Hematopoietic multipotent progenitor cell treated with erythropoietin and hydrocortisone succinate and interleukin-3 and kit ligand, for 8 days (in vitro differentiated cells): ENCODE data around the gene ING3.

Source experiments
- DNase-seq: peaks from one replicate; pipeline ENCODE4 v3.0.0-alpha.2; 2015

Gene ING3

DNA sequence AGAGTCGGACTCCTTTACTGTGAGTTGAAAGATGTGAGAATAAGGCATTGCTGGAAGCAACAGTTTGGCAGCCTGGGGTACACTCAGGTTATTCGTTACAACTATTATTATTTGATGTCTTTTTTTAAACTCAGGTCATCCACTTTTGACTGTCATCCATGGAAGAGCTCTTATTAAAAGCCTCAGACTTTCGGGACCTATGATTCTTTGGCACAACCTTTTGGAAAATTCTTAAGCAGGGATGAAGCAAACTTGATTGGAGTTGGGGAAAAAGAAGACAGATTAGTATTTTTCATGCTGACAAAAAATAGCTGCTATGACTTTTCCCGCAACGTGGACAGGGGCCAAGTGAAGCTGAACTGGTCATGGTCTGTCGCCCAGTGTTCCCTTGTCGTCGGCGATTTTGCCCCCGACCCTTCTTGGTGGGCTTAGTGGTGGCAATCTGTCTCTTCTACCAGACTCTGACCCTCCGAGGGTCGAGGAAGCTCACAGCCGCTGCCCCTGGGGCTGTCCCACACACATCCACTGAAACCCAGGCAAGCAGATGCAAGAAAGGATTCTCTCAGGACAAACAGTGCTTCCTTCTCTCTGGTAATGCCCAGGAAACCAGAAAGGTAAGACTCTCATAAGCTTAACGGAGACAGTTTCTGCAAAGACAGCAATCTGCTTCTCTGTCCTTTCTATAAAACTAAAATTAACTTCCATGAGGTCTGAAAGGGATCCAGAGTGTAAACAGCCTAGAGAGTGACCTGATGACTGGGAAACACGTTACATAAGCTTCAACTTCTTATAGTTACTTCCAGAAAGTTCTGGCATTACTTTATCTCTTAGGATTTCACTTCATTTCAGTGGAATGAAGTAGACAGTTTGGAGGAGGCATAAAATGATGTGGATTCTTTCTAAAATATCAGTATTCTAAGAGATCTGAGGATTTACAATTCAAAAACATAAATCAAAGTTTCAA is 39.0 kb downstream of the ING3 start:
- no peak for DNase-seq

DNA sequence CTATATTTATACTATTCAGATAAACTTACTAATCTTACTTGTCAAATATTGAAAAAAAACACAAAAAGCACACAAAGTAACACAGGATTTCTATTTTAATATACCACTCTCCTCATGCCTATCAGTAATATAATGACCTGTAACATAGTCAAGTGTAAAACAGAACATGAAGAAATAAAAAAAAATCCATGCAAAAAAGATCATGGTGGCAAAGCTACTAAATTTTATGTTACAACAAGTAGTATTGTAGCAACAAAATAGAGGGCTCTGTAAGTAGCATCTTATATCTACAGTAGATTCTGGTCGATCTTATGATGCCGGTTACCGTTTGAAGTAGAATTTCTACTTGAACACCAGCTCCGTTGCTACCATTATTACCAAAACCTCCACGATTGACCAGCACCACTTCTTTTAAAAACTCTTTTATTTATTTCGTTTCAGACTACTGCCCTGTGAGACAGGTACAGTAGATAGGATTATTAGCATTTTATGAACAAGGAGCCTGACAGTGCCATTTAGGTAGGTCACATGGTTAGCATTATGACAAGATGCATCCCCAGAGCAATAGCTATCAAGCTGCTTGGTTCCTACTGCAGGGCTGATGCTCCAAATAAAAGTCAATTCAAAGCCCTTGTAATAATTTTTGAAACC is 40.0 kb downstream of the ING3 start:
- peak; percentile 51 for DNase-seq

DNA sequence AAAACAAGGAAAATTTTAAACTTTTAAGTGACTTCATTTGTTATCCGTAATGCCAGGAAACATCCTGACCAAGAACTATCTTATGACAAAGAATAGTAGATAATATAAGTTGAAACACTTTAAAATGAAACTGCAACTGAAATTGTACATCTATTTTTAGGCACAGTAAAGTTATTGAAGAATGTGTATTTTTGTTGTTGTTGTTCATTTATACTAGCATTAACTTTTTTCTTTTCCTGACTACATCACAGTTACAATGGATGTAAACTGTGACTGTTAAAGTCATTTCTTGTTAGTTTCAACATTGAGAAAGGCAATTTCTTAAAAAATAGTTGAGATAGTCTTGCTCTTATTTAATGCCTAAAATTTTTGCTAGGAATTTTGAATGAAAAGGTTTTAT is 40.6 kb downstream of the ING3 start:
- DNase-seq: no peak

DNA sequence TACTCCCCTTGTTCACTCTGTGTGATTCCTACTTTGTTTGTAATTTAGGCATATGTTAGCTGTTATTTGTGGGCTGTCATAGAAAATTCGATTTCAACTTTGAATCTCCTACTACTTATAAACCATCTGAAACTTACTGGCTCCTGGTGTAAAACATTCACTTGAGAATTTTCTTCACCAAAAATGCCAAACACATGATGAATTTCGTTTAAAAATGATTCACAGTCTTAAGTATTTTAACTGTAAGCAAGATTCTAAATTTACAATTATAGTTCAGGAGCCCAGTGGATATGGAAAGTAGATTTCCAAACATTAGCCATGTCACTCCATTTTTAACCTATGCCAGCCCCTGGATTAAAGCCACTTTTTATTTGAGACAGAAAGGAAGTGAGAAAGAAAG is 41.0 kb downstream of the ING3 start:
- DNase-seq: no peak

DNA sequence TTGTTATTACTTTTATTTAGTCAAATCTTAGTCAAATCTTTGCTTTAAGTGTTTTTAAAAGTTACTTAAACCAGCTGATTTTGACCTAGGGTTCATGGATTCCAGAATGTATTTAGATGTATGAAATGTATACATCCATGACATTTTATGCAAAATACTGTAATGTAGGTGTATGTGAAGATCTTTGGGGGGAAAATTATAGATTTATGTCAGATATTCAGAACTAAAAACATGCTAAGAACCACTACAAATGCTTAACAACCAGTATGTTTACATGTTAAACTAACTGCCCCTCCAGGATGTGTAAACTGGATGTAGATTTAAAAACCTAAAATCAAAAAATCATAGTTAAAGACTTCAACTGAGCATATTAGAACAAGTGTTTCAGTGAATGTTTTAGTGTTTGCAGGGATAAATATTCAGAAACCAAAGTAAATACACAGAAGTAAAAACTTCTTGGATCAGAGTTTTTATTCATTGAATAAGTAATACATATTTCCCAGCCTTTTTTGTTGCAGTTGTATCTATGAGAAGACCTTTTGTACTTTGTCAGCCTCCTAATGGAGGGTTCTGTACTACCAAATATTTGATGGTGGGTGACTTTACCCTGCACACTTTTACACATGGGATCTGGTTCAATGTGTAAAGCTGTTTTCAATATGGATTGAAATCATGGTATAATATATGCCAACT is 41.8 kb downstream of the ING3 start:
- no peak for DNase-seq

DNA sequence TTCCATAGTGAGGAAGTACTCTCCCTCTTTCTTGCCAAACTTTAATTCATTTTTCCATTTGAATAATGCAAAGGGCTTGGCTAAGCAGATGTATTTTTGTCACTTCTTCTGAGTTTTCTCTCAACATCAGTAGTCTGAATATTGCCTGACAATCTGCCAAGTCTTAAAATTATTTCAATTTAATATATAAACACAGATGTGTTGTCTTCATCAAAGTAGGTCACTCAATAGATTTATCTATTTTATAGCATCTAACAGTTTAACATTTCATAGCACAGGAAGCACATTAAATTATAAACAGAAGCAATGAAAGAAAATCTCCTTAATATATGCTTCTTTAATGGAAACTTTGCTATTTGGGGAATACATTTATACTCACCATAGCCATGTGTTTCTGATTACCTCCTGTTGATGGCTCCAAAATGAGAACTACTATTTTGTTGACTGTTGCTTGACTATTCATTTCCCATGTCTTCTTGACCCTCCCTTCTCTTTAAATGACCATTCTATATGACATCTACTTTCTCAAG is 42.5 kb downstream of the ING3 start:
- no peak for DNase-seq

DNA sequence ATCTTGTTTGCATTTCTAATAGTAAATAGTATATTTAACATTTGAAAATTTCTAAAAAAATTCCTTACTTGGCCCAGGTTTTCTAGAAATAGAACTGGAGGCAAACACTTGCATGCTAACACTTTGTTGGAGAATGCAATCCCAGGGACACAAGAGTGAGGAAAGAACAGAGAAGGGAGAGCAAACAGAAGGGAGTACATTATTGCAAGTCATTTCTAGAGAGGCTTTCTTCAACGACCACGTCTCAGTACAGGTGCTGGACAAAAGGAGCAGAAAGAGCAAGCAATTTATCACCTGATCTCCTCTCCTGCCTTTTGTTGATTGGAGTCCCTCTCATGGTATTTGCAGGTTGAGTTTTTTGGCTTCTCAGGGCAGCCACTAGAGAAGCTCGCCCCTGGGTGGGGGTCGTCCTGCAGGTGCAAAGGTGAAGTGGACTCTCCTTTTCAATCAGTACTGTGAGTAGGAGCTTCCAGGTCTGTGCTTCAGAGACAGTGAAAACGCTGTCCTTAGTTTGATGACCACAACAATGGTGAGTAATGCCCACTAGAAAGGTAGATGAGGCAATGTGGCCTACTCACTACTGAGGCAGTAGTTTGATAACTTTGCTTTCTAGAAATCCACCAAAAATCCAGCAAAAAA is 43.1 kb downstream of the ING3 start:
- no peak for DNase-seq

DNA sequence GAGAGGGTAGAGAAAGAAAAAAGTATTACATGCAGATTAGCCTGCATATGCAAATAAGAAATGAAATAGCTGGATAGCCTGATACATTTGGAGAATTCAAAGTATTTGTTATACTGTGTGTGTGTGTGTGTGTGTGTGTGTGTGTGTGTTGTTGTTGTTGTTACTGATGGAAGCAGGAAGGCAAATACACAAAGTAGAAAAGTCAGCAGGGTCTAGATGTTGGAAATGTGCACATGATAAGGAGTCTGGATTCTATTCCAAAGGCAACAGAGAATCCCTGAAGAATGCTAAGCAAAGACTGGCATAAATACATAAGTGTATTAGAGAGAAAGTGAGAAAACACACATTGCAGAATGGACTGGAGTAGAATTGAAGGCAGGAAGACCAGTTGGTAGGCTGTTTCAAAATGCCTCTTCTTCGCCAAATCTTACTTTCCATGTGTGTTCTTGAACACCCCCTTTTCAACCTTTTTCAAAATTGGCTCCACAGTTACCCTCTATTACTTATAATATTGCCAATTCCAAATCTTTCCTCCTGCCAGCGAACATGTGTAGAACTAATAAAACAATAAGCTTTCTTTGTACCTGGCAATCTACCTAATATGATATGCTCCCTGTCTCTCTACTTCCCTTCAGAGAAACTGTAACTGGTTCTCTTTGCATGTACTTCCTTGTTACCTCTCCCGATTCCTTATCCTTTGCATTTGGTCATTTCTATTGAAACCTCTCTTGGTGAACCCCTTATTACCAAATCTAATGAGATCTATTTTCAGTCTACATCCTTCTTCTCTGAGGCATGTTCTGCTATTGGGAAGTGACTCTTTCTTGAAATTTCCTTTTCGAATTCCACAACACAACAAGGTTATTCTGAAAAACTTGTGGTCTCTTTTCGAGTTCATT is 44.2 kb downstream of the ING3 start:
- no peak for DNase-seq

DNA sequence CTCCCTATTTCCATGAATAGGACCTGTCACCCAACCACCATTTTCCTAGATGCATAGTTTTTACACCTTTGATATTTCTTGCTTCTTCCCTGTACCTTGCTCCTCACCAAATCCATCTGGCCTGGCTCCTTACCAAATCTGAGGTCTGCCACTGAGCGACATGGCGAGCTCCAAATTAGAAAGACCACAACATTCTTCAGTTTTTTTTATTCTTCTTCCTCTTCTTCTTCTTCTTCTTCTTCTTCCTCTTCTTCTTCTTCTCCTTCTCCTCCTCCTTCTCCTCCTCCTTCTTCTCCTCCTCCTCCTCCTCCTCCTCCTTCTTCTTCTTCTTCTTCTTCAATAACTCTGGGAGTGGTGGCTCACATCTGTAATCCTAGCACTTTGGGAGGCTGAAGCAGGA is 45.1 kb downstream of the ING3 start:
- DNase-seq: no peak

DNA sequence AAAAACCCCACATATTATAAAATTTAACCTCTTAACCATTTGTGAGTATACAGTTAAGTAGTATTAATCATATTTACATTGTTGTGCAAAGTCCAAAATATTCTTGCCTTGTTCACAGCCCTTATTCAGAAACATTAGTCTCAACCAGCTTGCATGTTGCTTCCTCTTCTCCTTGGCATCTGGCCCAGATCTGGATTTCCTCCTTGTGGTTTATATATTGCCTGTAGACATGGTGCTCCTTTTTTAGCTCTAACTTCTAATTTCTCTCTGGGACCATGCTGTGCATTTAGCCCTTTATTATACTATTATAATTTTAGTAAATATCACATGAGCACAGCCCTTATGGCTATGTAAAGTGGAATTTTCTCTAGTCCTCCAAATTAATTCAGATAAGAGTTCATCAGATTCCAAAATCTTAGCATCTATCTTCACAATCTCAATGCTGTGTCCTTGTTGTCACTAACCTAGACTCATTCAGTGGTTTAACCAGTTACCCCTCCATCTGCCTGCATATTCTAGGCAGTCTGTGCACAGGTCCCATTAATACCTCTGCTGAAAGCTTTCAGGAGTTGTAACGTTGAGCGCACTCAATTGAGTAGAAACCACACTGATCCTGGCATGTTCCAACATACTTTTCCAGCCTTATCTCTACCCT is 45.9 kb downstream of the ING3 start:
- DNase-seq: peak; percentile 87

DNA sequence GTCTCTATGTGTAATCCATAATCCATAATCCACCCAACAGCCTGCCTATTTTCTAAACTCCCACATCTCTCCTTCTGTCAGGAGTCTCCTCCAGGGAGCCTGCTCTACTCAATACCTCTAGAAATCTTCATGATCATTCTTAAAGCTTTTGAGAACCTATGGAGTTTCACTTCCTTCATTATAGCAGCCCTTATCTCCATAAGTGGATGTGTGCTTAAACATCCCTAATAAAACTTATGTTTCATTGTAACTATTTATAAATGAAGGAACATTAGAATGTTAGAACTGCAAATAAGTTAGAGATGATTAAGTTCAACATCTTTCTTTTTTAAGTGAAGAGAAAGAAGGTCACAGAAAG is 46.4 kb downstream of the ING3 start:
- no peak for DNase-seq

DNA sequence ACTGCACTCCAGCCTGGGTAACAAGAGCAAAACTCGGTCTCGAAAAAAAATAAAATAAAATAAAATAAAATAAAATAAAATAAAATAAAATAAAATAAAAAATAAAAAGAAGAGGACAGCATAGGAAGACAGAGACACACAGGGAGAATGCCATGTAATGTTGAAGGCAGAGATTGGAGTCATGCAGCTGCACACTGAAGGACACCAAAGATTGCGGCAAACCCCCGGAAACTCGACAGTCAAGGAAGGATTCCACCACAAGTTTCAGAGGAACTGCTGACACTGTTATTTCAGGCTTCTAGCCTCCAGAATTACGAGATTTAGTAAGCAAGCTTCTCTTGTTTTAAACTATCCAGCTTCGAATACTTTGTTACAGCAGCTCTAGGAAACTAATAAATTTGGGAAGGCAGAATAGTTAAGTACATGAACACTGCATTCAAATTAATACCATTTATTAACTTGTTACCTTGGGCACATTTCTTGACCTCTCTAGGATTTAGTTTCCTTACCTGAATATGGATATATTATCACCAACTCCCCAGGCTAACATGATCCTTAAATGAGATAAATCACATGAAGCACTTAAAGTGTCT is 47.4 kb downstream of the ING3 start:
- no peak for DNase-seq

DNA sequence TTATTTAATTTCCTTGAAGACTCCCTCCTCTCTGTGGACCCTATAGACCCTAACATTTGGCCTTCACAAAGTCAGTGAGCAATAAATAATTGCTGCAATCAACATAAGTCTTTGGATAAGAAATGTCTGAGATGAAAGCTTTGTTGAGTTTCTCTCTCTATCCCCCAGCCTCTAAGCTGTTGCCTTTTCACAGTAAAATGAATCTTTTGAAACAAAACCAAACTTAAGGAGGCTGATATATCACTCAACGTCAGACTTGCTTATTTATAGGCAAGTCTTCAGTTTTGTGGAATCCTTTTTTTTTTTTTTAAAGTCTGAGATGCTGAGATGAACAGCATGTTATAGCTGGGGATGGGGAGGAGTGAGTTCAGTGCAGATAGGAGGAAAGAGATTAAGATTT is 47.9 kb downstream of the ING3 start:
- DNase-seq: no peak

DNA sequence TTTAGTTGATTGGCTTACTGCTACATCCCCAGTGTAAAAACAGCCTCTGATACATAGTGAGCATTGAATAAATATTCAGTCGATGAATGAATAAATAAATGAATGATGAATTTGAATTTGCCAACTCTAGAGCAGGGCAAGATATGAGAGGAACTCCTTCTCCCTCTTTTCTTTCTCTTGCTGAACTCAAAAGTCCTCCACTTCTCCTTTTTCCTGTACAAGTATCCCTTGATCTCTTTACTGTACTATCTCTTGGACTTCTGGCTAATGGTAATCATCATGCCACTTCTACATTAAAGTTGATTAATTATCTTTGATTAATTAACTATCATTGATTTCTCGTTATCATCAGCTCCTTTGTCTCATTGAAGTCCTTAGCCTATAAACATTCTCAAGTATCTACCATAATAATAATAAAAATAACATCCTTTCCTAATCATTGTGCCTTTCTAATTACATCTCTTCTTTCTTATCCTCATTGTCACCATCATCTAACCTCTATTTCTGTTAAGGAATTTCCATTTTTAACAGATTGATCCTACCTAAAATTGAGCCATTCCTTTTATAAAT is 48.5 kb downstream of the ING3 start:
- DNase-seq: no peak

DNA sequence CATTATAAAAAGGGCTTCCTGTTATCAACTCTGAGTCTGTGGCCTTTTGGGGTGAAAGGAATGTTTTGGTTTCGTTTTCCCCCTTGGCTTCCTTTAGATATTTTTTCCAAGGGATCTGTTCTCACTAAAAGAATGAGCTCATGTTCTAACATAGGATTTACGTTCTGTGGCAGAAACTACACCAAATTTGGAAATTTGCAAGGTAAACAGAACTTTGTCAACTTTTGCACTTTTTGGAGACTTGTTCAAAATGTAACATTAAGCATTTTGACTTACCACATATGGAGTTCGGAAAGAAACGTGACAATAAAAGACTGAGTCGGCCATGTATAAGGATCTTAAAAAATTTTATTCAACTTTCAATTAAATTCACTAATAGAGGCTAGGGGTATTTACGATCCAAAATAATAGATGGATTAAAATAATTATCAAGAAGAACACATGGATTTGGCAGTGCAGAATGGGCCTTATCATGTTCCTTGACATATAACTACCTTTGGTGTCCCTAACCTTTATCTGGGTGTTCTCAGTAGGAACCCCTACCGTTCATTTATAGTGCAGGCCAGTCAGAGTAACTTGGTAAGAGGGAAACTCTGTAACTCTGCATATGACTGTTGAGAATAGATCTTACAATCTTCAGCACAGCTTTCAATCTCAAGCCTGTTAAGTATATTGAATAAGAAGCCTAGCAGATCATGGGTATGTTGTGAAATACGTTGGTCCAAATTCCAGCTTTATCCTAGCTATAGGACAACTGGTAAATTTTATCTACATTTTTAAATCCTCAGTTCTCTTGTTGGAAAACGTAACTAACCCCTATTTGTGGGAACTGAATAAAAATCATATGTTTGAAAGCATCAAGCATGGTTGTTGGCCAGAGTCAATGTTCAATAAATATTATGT is 49.8 kb downstream of the ING3 start:
- peak; percentile 70 for DNase-seq

DNA sequence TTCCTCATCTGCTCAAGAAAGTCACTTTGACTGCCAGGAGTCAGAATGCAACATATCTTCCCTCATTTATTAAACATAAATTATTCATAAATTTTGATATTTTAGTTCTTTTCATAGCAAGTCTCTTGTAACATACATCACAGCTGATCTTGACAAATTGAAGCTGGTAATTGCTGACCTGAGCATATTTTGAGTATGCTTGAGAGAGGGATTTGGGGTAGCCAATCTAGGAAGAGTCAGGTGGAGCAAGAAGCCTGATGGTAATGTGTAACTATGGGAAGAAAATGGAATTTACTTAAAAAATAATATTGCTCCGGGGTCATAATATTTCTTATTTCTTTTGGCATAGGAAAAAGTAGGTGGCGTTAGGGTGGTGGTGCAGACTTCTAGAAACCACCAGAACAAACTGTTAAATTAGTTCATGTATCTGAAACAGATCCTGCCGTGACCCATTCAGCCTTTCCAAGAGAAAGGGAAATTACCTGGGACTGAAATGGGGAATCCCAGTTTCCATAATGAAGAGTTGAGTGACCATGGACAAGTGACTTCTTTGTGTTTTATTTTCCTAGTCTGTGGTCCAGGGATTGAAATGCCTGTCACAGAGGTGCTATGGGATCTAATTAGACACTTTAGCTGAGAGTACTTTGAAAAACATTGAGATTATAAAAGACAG is 50.8 kb downstream of the ING3 start:
- DNase-seq: no peak

DNA sequence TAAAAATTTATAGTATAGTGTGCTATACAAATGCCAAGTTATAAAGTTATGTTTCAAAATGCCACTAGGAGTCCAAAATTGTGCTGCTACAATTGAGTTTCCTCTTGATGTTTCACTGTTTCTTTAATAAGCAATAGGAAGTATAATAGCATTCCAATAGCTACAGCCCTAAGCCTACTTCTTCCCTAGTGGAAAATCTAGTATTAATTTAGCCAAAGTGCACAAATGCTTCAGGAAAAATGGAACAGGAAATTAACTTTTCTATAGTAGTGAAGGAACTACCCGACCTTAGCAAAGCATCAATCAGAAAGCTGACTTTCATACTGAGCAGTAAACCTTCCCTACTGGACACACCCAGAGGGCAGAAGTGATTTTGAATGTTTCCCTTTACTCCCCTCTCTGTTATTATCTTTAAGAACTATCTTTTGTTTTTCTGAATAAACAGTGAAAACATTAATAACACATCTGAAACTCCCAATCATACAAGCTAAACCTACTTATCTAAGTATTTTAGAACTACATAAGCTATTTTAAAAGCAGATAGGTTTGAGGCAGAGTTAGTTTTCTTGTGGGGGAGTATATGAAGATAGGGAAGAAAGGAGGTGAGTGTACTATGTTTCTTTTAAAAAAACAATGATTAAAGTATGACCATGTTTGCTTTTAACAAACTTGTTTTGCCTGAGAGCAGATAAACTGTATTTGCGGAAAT is 51.6 kb downstream of the ING3 start:
- no peak for DNase-seq

DNA sequence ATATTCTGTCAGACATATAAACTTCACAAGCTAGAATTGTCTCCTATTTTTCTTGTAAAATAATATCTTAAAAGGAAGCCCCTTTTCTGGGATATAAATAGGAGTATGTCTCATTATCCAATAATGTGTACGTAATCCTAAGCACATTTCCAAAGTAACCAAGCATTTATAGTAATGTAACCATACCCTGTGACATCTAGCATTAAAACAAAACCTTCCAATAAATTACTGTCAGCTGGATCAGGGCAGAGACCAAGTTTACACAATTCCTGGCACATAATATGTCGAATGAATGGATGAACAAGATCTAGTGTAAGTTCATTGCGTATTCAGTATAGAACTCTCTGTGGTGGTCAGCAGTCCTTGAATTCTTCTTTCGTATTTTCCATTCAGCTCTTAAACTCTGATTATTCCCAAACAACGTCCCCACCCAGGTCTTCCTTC is 52.2 kb downstream of the ING3 start:
- DNase-seq: no peak
